Measurements from ENCODE around the gene KRT7. TPM values are rescaled to one million over a fixed set of nuclear protein-coding genes. Genes with fewer than 3 reads are reported as not detected.

KRT7 gene
- polyA plus RNA-seq, 1 donor from 2014 or later, result not detected

DNA sequence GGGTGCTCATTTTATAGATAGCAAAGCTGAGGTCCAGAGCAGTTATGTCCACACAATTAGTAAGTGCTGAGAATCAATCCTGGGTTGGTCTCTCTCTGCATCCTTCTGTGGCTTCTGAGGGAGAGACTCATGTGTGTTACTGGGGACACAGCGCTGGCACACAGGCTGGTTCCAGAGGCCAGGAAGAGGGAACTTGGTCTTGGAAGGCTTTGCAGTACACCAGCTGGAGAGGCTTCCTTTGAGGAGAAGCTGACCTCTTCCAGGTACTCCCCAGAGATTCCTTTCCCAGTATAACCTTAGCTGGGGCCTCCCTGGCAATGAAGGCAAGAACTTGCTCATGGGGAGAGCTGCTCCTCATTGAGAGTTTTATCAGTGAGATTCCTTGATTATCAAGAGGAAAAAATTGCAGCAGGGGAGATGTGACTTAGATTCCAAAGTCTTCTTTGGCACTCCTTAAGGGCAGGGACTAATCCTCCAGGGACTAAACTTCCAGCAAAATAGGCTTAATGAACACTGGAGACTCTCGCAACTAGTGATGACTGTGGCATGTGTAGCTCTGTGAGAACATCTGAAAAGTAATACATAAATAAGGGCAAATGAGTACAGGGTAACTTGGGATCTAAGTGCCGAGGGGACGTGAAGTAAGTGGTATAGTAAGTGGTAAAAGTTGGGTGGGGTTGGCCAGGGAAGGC is 27.3 kb upstream of the KRT7 start:
- Mint-ChIP-seq H3K27ac (no peak overlapping the region), H3K4me1 (peaks cover 0 to 6% (median 0%) of the 10 kb centered on the region in 3 donors), H3K9me3 (no peaks in the 10 kb centered on the region), H3K27me3 (peaks cover 11% of the 10 kb centered on the region), H3K36me3 (peaks cover 7% of the 10 kb centered on the region), H3K4me3 (no peak overlapping the region)

DNA sequence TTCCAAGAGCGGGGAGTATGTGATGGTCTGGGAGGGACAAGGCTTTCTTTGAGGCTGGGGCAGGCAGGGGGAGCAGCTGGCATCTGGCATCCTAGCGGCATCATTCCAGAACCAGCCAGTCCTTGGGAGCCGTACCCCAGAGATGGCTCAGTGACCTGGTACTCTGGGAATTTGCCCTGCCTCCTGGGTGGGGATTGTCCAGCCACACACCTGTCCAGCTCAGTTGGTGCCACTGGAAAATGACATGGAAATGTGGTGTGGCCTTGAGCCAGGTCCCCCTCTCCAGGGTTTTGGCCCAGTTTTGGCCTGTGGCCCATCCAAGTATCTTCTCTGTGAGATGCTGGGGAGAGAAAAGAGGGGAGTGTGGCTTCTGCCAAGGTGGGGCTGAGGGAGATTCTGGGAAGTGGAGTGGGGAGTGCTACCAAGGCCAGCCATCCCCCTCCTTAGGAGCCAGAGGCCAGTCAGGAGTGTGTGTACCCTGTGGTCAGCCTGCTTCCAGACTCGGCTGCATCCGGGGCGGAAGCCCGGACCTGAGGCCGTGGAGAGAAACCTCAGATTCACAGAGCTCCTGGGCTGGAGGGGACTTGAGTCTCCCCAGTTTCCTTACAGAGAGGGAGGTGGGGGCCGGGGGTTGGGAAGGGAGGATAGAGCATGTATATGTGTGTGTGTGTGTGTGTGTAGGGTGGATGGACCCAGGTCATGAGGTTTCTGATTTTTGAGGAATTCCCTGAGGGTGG is 26.6 kb upstream of the KRT7 start:
- H3K27ac Mint-ChIP-seq, result no peak overlapping the region
- peaks cover 0 to 6% (median 0%) of the 10 kb centered on the region in 3 donors for H3K4me1 Mint-ChIP-seq

DNA sequence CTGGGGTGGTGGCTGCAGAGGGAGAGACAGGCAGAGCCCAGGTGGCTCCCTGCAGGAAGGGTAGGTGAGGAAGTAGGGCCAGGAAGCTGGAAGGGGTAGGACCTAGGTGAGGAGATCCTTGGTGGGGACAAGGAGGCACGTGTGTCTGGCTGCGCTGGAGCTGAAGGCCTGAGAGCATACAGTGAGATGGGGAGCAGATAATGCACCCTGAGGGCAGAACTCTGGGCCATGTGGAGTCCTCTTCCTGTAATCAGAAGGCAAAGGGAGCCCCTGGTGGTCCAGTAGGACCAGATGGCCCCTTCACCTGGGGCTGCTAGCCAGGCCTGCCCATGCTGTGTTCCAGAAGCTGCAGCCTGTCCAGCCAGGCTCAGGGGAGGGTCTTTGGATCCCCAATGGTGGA is 25.9 kb upstream of the KRT7 start:
- Mint-ChIP-seq H3K27me3 (peaks cover 8% of the 10 kb centered on the region), H3K4me1 (peaks cover 0 to 6% (median 0%) of the 10 kb centered on the region in 3 donors), H3K36me3 (peaks cover 7% of the 10 kb centered on the region), H3K4me3 (no peak overlapping the region), H3K9me3 (no peaks in the 10 kb centered on the region), H3K27ac (no peak overlapping the region)

More for the DNA sequence above, 26.6 kb upstream of the KRT7 start:
- H3K4me3 Mint-ChIP-seq, result no peak overlapping the region
- peaks cover 11% of the 10 kb centered on the region for H3K27me3 Mint-ChIP-seq
- H3K9me3 Mint-ChIP-seq, result no peaks in the 10 kb centered on the region
- peaks cover 7% of the 10 kb centered on the region for H3K36me3 Mint-ChIP-seq

DNA sequence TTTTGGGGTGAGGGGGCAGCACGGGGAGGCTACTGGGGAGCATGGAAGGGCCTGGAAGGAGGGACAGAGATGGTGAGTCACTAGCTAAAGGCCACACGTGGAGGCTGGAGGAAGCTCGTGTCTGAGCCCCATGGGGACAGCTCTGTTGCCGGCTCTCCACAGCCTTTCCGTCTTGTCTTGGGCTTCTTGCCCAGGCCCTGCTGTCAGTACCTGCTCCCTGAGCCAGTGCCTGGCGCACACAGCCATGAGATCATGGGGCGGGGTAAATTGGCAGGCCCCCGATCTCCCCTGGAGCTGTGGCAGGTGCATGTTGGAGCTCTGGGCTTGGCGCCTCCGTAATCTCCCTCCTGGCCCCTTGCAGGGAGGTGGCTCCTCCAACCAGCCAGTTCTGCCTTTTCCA is 25.1 kb upstream of the KRT7 start:
- H3K9me3 Mint-ChIP-seq, result no peaks in the 10 kb centered on the region
- H3K27ac Mint-ChIP-seq, result no peak overlapping the region
- no peak overlapping the region for H3K4me3 Mint-ChIP-seq
- peaks cover 6% of the 10 kb centered on the region for H3K36me3 Mint-ChIP-seq
- peaks cover 0 to 4% (median 0%) of the 10 kb centered on the region in 3 donors for H3K4me1 Mint-ChIP-seq
- H3K27me3 Mint-ChIP-seq, result peaks cover 6% of the 10 kb centered on the region

DNA sequence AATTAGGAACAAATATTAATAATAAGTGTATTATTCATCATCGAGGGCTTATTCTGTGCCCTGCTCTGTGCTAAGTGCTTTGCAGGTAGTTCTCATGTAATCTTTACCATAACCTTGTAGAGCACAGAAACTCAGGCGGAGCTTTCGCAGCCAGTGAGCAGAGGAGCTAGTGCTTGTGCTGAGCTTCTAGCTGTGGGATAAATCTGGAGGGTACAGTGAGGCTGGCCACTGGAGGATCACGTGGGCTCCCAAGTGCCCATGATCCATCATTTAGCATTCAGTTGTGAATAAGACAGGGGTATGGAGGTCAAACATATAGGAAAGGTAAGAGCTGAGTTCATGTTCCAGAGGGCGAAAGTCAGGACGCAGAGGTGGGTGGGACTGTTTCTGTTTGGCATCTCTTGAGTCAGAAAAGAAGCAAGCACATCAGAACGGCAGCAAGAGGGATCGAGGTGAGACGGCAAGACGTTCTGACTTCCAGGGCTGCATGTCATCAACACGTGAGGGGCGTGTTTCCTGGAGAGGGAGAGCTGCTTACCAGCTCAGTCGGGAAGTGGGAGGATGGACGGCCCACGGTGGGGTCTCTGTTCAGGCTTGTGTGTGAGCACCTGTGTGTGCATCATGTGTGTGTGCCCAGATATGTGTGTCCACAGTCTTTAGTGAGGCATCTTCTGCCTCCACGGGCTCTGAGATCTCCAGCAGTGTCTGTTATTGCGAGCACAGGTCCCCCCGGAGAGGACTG is 24.4 kb upstream of the KRT7 start:
- Mint-ChIP-seq H3K36me3 (peaks cover 2% of the 10 kb centered on the region), H3K4me1 (no peaks in the 10 kb centered on the region), H3K27me3 (peaks cover 2% of the 10 kb centered on the region), H3K4me3 (no peak overlapping the region), H3K9me3 (no peaks in the 10 kb centered on the region), H3K27ac (no peak overlapping the region)

DNA sequence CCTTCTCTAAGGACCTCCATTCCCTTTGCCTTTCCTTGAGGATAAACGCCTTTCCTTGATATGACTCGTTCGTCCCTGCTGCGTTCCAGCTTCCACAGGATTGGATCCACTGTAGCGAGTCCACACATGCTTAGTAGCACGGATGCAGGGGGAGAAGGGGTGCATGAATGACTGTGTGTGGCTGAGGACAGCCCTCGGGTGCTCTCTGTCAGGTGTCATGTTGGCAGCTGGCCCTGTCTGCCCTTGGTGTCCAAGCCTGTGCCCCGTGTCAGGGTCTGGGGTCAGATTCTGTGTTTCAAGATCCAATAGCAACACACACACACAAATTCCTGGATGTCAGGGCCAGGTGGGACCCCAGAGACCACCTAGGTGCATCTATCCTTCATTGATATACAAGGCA is 23.7 kb upstream of the KRT7 start:
- Mint-ChIP-seq H3K36me3 (peaks cover 2% of the 10 kb centered on the region), H3K4me1 (peaks cover 0 to 1% (median 0%) of the 10 kb centered on the region in 3 donors), H3K27ac (no peak overlapping the region), H3K9me3 (no peaks in the 10 kb centered on the region), H3K4me3 (no peak overlapping the region), H3K27me3 (peaks cover 2% of the 10 kb centered on the region)

DNA sequence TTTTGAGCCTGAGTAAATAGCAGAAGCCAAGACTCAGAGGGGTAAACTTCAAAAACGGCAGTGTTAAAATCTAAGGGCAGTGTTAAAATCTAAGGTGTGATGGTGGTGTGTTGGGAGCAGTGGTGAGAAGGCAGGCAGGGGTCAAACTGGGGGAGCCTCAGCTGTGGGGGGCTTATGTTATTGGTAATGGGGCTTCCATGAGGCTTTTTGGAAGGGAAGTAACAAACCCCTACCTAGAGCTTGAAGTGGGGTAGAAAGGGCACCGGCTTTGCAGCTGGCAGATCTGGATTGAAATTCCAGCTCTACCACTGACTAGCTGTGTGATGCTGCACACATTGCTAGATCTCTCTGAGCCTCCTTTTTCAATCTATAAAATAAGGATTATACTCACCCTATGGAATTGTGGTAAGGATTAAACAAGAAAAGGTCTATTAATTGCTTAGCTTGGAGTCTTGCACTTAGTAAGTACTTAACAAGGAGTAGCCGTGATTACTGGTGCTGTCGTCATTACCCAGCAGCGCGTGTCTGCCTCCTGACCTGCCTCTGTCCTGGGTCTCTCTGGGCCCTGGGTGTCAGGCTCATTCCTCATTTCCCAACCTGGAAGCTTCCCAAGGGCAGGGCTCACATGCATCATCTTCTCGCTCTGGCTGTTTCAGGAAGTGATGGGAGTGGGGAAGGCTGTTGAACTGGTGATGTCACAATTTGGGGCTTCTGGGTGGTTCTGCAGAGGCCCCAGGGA is 22.7 kb upstream of the KRT7 start:
- H3K4me3 Mint-ChIP-seq, result no peak overlapping the region
- no peaks in the 10 kb centered on the region for H3K9me3 Mint-ChIP-seq
- peaks cover 7% of the 10 kb centered on the region for H3K27me3 Mint-ChIP-seq
- peak overlapping the region in 1 of 3 donors; percentile 0 for H3K27ac Mint-ChIP-seq
- peaks cover 0 to 1% (median 0%) of the 10 kb centered on the region in 3 donors for H3K4me1 Mint-ChIP-seq
- H3K36me3 Mint-ChIP-seq, result peaks cover 2% of the 10 kb centered on the region

DNA sequence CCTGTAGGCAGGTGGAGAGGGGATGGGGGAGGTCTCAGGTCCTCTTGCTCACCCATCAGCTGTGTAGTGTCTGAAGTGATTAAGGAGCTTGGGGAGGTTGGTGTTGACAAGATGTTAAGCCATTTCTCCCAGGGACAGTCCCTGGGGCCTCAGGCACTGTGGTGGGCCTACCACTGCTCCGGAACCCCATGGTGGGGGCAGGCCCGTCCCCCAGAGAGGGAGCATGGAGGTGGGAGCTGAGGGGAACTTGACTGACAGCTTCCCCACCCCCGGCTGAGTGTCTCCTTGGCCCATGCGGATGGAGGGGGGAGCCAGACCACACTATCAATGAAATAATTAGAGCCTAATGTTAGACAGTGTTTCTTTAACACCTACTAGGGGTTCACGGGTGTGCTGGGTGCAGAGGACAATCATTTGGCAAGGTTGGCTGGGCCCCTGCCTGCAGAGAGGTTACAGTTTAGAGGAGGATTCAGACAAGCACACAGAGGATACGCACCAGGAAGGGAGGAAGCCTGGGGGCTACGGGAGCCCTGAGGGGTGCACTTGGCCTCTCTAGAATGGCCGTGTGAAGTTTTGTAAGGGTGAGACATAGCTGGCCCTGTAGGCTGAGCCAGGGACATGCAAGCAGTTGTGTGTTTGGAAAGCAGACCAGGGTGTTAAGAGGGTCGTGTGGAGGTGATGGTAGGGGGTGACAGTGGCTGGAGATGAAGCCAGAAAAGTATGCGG is 22.0 kb upstream of the KRT7 start:
- peaks cover 9% of the 10 kb centered on the region for H3K27me3 Mint-ChIP-seq
- no peak overlapping the region for H3K4me3 Mint-ChIP-seq
- H3K36me3 Mint-ChIP-seq, result peaks cover 2% of the 10 kb centered on the region
- no peak overlapping the region for H3K27ac Mint-ChIP-seq
- H3K9me3 Mint-ChIP-seq, result no peaks in the 10 kb centered on the region
- H3K4me1 Mint-ChIP-seq, result peaks cover 0 to 1% (median 0%) of the 10 kb centered on the region in 3 donors

DNA sequence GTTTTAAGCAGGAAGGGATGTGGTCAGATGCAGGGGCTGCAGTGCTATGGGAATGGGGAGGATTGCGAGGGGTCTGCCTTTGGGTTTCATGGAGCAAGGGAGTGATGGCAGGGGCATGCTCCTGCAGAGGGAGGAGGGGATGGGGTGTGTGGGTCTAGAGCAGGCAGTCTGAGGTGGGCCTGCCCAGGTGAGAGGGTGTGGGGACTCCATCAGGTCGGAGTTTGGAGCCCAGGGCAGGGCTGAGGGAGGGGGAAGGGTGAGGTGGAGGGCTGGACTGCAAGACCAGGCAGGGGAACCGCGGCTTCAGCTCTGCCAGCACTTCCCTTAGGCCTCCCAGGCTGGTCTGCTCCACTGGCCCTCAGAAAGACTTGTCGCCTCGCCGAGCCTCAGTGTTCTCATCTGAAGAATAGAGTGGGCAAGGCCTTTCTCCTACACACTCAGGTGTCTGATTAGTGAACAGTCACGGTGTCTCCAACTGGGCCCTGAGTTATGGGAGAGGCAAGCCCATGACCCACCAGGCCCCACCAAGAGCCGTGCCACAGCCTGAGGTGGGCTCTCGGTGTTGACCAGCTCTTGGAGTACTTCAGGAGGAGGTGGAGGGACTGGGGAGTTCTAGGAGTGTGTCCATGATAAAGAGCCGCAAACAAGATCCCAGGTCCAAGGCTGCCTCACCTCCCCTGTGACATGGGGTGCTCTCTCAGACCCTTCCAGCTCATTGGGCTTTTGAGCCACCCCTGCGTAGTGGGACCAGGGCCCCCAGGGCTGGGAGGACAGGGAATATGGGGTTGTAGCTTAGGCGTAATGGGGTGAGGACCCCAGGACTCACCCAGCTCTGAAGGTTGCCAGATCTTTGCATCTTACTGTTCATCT is 21.1 kb upstream of the KRT7 start:
- no peak overlapping the region for H3K27ac Mint-ChIP-seq
- peaks cover 3% of the 10 kb centered on the region for H3K36me3 Mint-ChIP-seq
- H3K27me3 Mint-ChIP-seq, result peaks cover 8% of the 10 kb centered on the region
- peaks cover 0 to 1% (median 0%) of the 10 kb centered on the region in 3 donors for H3K4me1 Mint-ChIP-seq
- no peaks in the 10 kb centered on the region for H3K9me3 Mint-ChIP-seq
- no peak overlapping the region for H3K4me3 Mint-ChIP-seq

DNA sequence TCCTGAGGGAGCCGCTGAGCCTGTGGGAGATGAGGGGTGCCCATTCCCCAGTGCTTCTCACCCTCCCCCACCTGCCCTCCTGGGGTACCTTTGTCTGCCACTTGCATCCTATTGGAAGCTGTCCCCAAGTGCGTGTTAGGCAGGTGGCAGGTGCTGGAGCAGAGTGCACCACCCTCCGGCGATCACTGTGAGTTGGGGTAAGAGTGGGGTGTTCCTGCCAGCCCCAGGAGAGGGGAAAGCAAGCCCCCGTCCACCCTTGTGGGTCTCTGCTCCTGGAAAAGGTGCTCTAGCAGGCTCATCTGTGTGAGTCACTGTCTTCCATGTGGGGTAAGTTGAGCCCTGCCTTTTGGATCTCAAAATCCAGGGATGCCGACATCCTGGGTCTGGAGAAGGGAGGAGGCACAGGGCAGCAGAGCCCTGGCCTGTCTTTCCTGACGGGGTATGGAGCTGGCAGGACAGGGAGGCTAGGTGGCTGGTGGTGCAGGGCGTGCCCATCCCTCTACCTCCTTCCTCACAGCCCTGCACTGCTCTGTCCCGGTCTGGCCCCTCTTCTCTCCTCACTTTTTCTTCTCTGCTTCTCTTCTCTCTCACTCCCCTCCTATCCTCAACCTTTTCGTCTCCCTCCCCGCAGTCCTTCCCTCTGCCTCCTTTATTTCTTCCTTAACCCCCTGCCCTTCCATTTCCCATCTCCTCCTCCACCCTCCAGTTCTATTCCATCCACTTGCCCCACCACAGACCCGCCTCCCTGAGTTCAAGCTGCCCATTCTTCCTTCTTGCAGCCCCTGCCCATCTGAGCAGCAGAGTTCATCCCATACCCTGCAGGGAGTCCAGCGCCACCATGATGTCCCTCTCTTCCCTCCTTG is 20.1 kb upstream of the KRT7 start:
- Mint-ChIP-seq H3K27me3 (peaks cover 7% of the 10 kb centered on the region), H3K36me3 (peaks cover 3% of the 10 kb centered on the region), H3K4me3 (no peak overlapping the region), H3K4me1 (peaks cover 0 to 1% (median 0%) of the 10 kb centered on the region in 3 donors), H3K27ac (no peak overlapping the region), H3K9me3 (no peaks in the 10 kb centered on the region)

DNA sequence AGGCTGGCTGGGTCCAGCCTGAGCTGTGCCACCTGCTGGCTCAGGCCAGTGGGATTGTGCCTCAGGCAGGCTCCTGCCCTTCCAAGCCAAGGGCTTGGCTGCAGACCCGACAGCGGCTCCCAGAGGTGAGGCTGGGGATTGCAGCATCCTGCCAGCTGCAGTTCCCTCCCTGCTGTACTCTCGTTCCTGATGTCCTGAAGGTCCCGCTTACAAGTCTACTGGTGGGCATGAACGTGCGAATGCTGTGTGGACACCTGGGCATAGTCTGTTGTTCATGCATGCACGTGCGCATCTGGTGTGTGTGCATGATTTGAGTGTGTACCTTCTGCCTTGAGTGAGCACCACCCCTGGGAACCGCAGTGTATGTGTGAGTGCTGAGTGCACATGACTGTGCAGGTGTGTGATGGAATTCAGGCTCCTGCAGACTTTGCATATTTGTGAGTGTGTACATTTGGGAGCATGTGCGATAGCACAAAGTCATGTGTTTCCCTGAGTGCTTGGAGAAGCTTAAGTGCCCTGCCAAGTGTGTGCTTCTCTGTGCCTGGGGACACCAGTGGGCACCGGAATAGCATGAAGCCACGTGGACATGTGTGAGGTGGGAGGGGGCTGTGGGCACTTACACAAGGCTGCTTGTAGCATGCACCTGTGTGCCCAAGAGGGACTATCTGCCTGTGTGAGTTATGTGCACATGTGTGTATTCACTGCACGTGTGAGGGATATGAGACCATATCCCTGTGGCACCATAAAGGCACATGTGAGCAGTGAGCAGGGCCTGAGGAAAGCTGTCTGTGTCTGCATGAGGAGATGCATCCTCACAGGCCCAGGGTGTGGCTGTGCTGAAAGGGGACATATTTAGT is 19.3 kb upstream of the KRT7 start:
- no peak overlapping the region for H3K27ac Mint-ChIP-seq
- H3K9me3 Mint-ChIP-seq, result no peaks in the 10 kb centered on the region
- peaks cover 8% of the 10 kb centered on the region for H3K27me3 Mint-ChIP-seq
- peaks cover 3% of the 10 kb centered on the region for H3K36me3 Mint-ChIP-seq
- H3K4me3 Mint-ChIP-seq, result no peak overlapping the region
- peaks cover 0 to 1% (median 0%) of the 10 kb centered on the region in 3 donors for H3K4me1 Mint-ChIP-seq

DNA sequence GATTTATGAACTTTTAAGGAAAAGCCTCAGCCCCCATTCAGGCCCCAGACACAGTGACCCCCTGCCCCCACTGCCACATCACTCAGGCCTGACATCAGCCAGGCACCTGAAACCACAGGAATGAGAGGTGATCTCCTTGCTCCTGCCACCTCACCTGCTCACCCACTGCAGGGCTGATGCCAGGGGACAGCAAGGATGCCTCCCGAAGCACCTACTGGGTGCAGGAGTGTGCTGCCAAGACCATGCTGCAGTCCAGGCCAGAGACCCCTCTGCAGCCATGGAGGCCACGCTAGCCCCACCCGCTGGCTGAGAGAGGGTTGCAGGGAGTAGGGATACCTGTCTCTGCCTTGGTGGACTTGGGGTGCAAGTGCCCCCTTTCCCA is 18.6 kb upstream of the KRT7 start:
- H3K27ac Mint-ChIP-seq, result no peak overlapping the region
- no peak overlapping the region for H3K4me3 Mint-ChIP-seq
- no peaks in the 10 kb centered on the region for H3K9me3 Mint-ChIP-seq
- H3K4me1 Mint-ChIP-seq, result peaks cover 0 to 1% (median 0%) of the 10 kb centered on the region in 3 donors
- H3K36me3 Mint-ChIP-seq, result peaks cover 3% of the 10 kb centered on the region
- H3K27me3 Mint-ChIP-seq, result peaks cover 10% of the 10 kb centered on the region
